Smooth muscle cell (in vitro differentiated cells): ENCODE data around the gene MRPL23. TPM values are rescaled to one million over a fixed set of nuclear protein-coding genes. Genes with fewer than 3 reads are reported as not detected.

ENCODE experiments used
- DNase-seq: peaks from one replicate; lab custom pipeline; 2025; ENCODE audit not compliant: unreplicated experiment; lab: John Stamatoyannopoulos, UW
- H2AFZ ChIP-seq: fragments of 200-600 bp; sonication (generic); 2 replicates; pipeline ENCODE4 v1.6.0; 2016; ENCODE audit warnings: antibody characterized with exemption, low read depth, mild to moderate bottlenecking
- H3F3A ChIP-seq: fragments of 200-600 bp; sonication (generic); 2 replicates; pipeline ENCODE4 v1.6.0; 2017; ENCODE audit warnings: antibody characterized with exemption, low read depth
- H3K27ac ChIP-seq: fragments of 200-600 bp; sonication (generic); 2 replicates; pipeline ENCODE4 v1.5.1; 2016; ENCODE audit warnings: low read depth, mild to moderate bottlenecking
- H3K27me3 ChIP-seq: fragments of 200-600 bp; sonication (generic); 2 replicates; pipeline ENCODE4 v1.6.1; 2016; ENCODE audit warnings: low read depth, mild to moderate bottlenecking
- H3K36me3 ChIP-seq: fragments of 200-600 bp; sonication (generic); 2 replicates; pipeline ENCODE4 v1.5.1; 2016; ENCODE audit warnings: low read depth
- H3K4me1 ChIP-seq: fragments of 200-600 bp; sonication (generic); 2 replicates; pipeline ENCODE4 v1.5.1; 2016; ENCODE audit warnings: low read depth
- H3K4me2 ChIP-seq: fragments of 200-600 bp; sonication (generic); 2 replicates; pipeline ENCODE4 v1.6.0; 2016; ENCODE audit warnings: mild to moderate bottlenecking
- H3K4me3 ChIP-seq: fragments of 200-600 bp; sonication (generic); 2 replicates; pipeline ENCODE4 v1.5.1; 2016; ENCODE audit warnings: mild to moderate bottlenecking
- H3K79me2 ChIP-seq: fragments of 200-600 bp; sonication (generic); 2 replicates; pipeline ENCODE4 v1.6.0; 2016; ENCODE audit warnings: low read depth, mild to moderate bottlenecking
- H3K9ac ChIP-seq: fragments of 200-600 bp; sonication (generic); 2 replicates; pipeline ENCODE4 v1.6.0; 2016; ENCODE audit warnings: low read depth
- H3K9me3 ChIP-seq: fragments of 200-600 bp; sonication (generic); replicated peaks from 2 replicates; pipeline ENCODE4 v1.5.1; 2016; ENCODE audit warnings: low read depth
- H4K20me1 ChIP-seq: fragments of 200-600 bp; sonication (generic); 2 replicates; pipeline ENCODE4 v1.6.0; 2016; ENCODE audit warnings: low read depth
- WGBS: methylation state at CpG from one replicate; pipeline ENCODE4 v1.1.7; 2016; ENCODE audit warnings: low lambda C conversion rate; 5-methylcytosine and 5-hydroxymethylcytosine counted together
- polyA plus RNA-seq: library from polyadenylated mRNA; unstranded; fragments of >200 nt; fragmentation: Nextera tagmentation; extraction: Ambion mirVana; gene quantifications from 2 replicates; pipeline ENCODE4 v1.2.1, GENCODE V29; 2016
- total RNA-seq: library from RNA; depleted of rRNA; stranded (reverse); fragments of >200 nt; gene quantifications from 2 replicates; pipeline ENCODE4 v1.2.3, GENCODE V29; 2014
- TF ChIP-seq, protein P1 (sequence below): fragments of 200-600 bp; sonication (generic); IDR thresholded peaks from 2 replicates; pipeline ENCODE4 v1.5.1; 2017; ENCODE audit warnings: borderline replicate concordance, mild to moderate bottlenecking, antibody characterized with exemption; ENCODE audit not compliant: insufficient read depth, poor library complexity, severe bottlenecking

The MRPL23 gene
- total and polyA plus RNA-seq, 2 experiments from 2014 or later = 38.8 to 51.6 TPM

DNA sequence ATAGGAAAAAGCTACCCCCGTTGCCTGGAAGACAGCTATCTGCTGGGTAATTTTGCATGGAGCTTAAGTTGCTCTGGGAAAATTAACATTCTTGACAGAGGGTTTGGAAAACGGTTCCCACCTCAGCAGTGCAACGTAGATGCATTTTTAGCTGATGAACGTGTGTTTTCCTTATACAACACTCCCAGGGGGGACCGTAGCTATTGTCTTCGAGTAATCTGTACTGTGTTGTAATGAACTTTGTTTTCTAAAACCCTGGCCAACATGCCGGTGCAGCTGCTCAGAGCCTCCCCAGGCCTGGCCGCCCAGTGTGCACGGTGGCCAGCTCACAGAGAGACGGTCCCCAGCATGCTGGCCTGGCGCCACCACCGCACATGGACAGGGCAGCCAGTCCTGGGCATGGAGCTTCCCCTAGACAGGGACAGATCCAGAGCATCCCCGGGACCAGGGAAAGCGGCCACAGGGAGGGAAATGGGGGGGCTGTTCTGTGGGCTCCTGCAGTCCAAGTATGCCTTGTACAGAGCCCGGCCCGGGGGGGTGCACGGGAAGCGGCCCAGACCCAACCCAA, 25.5 kb upstream of the MRPL23 start:
- H3K4me1 ChIP-seq = no peaks in the 10 kb centered on the region
- H3K9ac ChIP-seq = no peak overlapping the region
- H2AFZ ChIP-seq = no peak overlapping the region
- no peaks in the 10 kb centered on the region for H3K9me3 ChIP-seq
- no peak for DNase-seq
- H3K4me2 ChIP-seq = no peak overlapping the region
- no peak overlapping the region for H3K27ac ChIP-seq
- H3F3A ChIP-seq = no peaks in the 10 kb centered on the region
- H3K4me3 ChIP-seq = no peak overlapping the region
- 88% methylated on average over 18 of the region's 18 CpGs for WGBS
- H3K36me3 ChIP-seq = no peaks in the 10 kb centered on the region
- H4K20me1 ChIP-seq = no peaks in the 10 kb centered on the region
- TF ChIP-seq, protein P1, sequence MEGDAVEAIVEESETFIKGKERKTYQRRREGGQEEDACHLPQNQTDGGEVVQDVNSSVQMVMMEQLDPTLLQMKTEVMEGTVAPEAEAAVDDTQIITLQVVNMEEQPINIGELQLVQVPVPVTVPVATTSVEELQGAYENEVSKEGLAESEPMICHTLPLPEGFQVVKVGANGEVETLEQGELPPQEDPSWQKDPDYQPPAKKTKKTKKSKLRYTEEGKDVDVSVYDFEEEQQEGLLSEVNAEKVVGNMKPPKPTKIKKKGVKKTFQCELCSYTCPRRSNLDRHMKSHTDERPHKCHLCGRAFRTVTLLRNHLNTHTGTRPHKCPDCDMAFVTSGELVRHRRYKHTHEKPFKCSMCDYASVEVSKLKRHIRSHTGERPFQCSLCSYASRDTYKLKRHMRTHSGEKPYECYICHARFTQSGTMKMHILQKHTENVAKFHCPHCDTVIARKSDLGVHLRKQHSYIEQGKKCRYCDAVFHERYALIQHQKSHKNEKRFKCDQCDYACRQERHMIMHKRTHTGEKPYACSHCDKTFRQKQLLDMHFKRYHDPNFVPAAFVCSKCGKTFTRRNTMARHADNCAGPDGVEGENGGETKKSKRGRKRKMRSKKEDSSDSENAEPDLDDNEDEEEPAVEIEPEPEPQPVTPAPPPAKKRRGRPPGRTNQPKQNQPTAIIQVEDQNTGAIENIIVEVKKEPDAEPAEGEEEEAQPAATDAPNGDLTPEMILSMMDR = no peak
- no peaks in the 10 kb centered on the region for H3K79me2 ChIP-seq
- no peaks in the 10 kb centered on the region for H3K27me3 ChIP-seq

DNA sequence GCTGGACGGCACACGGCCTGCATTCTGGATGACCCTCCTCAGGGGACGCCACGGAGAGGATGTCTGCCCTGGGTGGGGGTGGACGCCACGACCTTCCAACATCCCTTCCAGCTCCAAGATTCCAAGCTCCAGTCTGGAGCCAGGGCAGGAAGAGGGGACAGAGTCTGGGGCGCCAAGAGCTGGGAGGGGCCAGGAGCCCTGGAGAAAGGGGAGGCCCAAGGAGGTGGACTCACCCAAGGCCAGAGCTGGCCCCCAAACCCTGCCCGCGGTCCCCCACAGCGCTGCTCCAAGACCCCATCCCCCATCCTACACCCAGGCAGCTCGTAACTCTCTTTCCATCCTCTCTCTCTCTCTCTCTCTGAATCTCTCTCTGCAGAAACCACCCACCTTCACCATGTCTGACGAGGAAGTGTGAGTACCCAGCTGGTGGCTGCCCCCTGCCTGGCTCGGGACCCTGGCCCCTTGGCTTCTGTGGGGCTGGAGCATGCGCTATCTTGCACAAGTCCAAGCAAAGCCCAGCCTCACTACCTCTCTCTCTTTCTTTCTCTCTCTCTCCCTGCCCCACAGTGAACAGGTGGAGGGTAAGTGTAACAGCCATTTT, 24.6 kb upstream of the MRPL23 start:
- DNase-seq = no peak
- TF ChIP-seq, protein P1 = no peak
- peaks cover 6% of the 10 kb centered on the region for H3K4me1 ChIP-seq
- H3K27ac ChIP-seq = no peak overlapping the region
- H3K4me2 ChIP-seq = no peak overlapping the region
- no peak overlapping the region for H3K9ac ChIP-seq
- no peaks in the 10 kb centered on the region for H3K27me3 ChIP-seq
- 89% methylated on average over 14 of the region's 14 CpGs for WGBS
- no peaks in the 10 kb centered on the region for H4K20me1 ChIP-seq
- H3K9me3 ChIP-seq = no peaks in the 10 kb centered on the region
- H3F3A ChIP-seq = no peaks in the 10 kb centered on the region
- H2AFZ ChIP-seq = no peak overlapping the region
- H3K4me3 ChIP-seq = no peak overlapping the region
- no peaks in the 10 kb centered on the region for H3K79me2 ChIP-seq
- no peaks in the 10 kb centered on the region for H3K36me3 ChIP-seq

DNA sequence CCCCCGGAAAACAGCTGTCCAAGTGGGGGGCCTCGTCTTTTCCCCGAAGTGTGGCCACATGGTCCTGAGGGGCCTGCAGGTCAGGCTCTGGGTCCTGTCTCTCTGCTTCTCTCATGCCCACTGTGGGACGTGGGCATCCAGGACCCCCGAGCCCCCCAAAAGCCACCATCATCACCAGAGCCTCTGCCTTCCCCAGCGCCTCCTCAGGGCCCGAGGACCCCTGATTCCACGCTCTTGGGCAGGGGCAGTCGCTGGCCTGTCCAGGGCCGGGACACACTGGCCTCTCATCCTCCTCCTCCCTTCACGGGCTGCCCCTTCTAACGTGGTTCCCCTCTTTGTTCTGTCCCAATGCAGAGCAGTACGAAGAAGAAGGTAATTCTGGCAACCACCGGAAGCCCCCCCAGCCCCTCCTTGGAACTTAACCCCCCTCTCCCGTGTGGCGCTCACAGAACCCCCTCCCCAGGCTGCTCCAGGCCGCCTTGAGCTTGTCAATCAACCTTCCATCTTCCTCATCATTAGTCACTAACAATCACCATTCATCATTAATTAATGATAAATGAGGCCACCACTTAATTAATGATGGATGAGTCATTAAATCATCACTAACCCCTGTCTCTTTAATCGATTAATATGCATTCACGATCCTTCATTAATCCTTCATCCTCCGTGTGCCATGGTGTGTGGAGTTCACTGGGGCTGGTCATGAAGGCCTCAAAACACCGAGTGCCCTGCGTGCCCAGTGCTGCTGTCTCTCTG, 23.8 kb upstream of the MRPL23 start:
- H3K9me3 ChIP-seq = no peaks in the 10 kb centered on the region
- no peaks in the 10 kb centered on the region for H3K36me3 ChIP-seq
- no peak overlapping the region for H3K4me3 ChIP-seq
- no peak for DNase-seq
- no peaks in the 10 kb centered on the region for H3K27me3 ChIP-seq
- no peak overlapping the region for H3K4me2 ChIP-seq
- WGBS = 93% methylated on average over 22 of the region's 22 CpGs
- TF ChIP-seq, protein P1 = no peak
- no peak overlapping the region for H3K9ac ChIP-seq
- H2AFZ ChIP-seq = no peak overlapping the region
- no peaks in the 10 kb centered on the region for H4K20me1 ChIP-seq
- no peaks in the 10 kb centered on the region for H3F3A ChIP-seq
- H3K79me2 ChIP-seq = no peaks in the 10 kb centered on the region
- no peak overlapping the region for H3K27ac ChIP-seq
- H3K4me1 ChIP-seq = peaks cover 7% of the 10 kb centered on the region
